Activated CD4-positive, alpha-beta T cell treated with anti-CD3 and anti-CD28 coated beads for 1 hour (primary cell): ENCODE measurements around the gene LAMB4.

Source experiments
- DNase-seq: peaks from one replicate; pipeline ENCODE4 v3.0.0-alpha.2; 2020

Gene LAMB4, protein sequence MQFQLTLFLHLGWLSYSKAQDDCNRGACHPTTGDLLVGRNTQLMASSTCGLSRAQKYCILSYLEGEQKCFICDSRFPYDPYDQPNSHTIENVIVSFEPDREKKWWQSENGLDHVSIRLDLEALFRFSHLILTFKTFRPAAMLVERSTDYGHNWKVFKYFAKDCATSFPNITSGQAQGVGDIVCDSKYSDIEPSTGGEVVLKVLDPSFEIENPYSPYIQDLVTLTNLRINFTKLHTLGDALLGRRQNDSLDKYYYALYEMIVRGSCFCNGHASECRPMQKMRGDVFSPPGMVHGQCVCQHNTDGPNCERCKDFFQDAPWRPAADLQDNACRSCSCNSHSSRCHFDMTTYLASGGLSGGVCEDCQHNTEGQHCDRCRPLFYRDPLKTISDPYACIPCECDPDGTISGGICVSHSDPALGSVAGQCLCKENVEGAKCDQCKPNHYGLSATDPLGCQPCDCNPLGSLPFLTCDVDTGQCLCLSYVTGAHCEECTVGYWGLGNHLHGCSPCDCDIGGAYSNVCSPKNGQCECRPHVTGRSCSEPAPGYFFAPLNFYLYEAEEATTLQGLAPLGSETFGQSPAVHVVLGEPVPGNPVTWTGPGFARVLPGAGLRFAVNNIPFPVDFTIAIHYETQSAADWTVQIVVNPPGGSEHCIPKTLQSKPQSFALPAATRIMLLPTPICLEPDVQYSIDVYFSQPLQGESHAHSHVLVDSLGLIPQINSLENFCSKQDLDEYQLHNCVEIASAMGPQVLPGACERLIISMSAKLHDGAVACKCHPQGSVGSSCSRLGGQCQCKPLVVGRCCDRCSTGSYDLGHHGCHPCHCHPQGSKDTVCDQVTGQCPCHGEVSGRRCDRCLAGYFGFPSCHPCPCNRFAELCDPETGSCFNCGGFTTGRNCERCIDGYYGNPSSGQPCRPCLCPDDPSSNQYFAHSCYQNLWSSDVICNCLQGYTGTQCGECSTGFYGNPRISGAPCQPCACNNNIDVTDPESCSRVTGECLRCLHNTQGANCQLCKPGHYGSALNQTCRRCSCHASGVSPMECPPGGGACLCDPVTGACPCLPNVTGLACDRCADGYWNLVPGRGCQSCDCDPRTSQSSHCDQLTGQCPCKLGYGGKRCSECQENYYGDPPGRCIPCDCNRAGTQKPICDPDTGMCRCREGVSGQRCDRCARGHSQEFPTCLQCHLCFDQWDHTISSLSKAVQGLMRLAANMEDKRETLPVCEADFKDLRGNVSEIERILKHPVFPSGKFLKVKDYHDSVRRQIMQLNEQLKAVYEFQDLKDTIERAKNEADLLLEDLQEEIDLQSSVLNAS (N-terminal part only)

DNA sequence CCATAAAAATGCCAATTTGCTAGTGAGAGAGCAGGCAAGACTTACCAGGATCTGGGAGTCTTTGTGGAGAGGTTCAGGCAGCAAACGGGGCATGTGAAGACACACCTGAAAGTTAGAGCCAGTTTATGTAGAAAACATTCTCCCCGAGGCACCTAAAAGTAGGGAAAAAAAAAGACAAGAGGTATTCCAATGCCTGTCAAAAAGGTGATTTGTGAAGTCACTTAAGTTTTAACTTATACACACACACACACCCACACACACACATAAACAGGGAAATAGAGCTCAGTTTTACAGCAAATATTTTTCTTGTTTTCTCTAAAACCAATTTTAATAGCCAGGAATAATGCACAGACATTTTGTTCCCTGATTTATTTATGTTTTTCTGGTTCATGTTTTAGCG, at the start of gene LAMB4:
Gene LAMB4, minus strand, starts transcription at position 101 of the 400 bp plus-strand sequence. CDS start 7,197 bp downstream, outside the sequence.
- DNase-seq: no peak

DNA sequence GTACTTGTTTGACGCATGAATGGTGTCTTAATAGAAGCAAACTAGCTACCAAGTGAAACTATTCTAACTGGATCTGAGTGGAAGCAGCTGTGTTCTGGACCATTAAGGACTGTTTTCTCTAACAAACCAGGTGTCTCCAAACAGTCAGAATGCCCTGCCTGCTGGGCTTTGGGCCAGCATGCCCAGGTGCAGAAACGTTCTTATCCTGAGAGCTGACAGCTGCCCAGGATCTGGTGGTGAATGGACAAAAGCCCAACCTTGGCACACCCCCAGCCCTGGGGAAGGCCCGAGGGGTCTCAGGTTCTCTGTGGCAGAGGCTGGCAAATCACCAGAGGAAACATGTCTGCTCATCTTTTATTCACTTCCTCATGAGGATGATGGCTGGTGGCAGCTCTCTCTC, 48.2 kb upstream of the LAMB4 start:
- no peak for DNase-seq

DNA sequence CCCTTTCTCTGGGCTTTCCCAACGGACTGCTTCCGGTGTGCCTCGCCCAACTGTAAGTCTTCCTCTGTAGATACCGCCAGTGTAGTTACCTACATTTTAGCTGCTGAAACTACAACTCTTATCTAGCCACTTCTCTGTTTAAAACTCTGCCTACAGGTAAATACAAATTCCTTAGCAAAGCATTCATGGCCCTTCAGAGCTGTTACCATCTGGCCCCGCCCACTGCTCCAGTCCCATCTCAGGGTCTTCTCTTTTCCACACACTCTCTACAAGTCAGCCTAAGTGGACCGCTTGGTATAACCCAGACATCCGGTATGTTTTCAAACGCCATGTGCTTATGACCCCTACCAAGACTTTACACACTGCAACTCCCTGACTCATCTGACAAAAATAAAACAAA, 41.0 kb upstream of the LAMB4 start:
- no peak for DNase-seq

DNA sequence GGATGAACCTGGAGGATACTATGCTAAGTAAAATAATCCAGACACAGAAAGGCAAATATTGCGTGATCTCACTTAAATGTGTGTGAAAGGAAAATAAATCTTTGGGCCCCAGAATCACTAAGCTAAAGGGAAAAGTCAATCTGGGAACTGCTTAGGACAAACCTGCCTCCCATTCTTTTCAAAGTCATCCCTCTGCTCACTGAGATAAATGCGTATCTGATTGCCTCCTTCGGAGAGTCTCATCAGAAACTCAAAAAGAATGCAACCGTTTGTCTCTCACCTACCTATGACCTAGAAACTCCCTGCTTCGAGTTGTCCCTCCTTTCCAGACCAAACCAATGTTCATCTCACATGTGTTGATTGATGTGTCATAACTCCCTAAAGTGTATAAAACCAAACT, 40.1 kb upstream of the LAMB4 start:
- no peak for DNase-seq

DNA sequence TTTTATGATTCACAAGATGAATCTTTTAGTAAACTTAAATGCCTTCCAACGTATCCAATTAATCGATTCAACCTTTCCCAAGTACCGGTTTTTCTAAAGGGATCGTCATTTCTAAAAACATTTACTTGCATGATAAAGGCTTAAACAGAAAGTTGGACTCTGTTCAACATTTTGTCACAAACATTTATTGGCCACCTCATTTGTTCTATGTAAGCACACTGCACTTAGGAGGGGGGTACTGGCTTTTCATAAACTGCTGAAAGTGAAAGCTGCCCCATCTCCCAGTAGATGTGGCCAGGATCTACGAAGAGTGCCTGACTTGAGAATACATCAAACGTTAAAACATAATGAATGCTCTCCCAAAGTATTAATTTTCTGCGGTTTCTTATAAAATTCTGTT, 37.3 kb upstream of the LAMB4 start:
- DNase-seq: no peak

DNA sequence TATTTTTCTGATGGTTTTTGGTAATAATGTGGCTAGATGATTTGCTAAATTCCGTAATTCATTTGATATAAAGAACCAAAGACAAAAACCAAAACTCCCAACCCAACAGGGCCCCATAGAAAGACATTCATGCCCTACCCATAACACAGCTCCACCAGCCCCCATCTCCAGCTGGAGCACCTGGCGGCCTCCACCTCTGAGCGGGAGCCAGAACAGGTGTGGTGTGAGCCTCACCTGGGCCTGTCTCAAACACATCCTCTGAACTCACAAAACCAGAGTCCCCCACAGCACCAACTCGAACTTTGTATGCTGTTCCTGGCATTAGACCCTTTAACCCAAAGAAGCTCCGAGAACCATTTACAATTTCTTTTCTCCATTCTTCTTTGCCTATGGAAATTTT, 36.5 kb upstream of the LAMB4 start:
- no peak for DNase-seq

DNA sequence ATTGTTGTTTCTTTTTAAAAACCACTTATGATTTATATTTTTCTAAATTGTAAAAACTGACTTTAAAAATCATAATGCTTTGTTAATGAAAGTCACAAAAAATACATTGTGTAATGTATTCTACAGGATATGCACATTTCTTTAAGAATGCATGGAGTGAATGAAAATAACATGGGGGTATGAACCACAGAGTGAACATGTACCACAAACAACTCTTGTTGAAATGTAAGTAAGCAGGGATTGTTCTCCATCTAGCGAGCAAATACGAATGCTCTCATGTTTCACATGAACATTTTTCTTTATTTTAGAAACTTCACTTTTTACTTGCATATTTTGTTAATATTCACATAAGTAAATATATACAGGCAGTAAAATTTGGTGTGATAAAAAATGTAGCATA, 35.6 kb upstream of the LAMB4 start:
- no peak for DNase-seq

DNA sequence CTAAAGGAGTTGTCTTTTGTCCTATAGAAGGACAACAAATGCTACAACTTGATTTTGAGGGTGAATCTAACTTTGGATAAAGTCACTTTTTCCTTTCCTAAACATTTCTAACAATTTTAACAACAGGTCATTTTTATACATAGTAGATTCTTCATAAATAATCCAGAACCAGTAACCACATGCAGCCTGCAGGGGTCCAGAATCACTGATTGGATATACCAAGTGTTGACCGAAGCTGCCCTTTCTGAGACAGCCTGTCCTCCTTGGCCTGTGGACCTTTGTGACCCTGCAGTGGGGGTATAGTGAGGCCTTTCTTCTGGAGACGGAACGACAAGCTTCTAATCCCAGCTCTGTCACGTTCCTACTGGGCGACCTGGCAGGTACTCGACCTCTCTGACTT, 34.8 kb upstream of the LAMB4 start:
- DNase-seq: no peak

DNA sequence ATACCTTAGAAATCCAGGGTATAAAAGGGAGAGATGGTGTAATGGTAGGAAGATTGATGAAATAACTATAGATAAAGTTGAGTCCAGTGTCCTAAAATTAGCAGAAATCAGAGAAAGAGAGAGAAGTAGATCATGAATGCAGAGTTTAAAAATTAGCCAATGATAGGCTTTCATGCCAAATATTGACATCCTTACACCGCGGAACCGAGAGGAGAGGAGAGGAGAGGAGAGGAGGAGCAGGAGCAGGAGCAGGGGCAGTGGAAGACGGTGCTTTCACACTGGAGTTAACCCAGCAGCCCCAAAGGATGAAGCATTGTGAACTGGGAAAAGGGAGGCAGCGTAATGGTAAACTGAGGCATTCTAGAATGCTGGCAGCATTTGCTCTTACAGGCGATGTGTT, 34.2 kb upstream of the LAMB4 start:
- DNase-seq: no peak

DNA sequence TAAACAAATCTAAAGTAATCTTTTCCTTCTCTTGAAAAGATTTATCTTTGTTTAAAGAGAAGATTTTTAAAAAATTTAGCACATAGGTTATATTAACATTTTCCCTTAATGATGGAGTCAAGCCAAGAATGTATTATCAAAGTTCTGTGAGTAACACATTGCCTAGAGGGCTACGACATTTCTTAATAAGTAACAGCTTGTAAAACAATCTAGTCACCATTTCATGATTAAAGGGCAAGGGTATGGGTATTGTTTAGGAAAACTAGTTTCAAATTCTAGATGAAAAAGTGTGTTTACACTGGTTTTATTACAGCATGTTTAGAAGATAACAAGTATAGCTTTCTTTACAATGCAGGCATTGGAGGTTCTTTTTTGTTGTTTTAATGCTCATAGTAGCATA, 28.6 kb upstream of the LAMB4 start:
- DNase-seq: no peak

DNA sequence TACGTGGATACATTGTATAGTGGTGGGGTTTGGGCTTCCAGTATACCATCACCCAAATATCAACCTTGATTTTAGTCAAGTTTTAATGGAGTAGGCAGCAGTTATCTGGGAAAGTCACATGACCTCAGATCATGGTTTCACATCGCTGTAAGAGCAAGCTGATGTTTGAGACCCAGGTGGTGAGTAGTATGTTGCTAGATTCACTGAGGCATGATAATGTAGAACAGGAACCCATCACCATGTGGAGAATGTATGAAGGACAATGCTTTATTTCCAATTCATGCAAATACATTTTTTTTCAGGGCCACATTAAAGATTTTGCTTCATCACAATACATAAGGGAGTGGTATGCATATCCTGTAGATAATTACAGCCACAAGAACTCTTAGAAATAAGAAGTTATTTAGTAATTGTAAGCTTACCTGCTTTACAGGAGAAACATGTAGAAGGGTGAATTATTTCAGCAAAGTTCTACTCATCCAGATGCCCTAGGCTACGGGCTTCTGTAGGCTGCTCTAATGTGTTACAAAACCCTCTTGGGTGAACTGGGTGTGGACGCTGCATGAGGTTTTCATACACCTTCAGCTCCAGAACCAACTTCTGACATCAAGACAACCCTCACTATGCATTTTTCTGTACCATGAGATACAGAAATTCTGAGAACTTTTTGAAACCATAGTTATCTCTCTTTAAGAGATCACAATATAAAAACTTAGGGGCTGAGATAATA, 27.6 kb upstream of the LAMB4 start:
- no peak for DNase-seq

DNA sequence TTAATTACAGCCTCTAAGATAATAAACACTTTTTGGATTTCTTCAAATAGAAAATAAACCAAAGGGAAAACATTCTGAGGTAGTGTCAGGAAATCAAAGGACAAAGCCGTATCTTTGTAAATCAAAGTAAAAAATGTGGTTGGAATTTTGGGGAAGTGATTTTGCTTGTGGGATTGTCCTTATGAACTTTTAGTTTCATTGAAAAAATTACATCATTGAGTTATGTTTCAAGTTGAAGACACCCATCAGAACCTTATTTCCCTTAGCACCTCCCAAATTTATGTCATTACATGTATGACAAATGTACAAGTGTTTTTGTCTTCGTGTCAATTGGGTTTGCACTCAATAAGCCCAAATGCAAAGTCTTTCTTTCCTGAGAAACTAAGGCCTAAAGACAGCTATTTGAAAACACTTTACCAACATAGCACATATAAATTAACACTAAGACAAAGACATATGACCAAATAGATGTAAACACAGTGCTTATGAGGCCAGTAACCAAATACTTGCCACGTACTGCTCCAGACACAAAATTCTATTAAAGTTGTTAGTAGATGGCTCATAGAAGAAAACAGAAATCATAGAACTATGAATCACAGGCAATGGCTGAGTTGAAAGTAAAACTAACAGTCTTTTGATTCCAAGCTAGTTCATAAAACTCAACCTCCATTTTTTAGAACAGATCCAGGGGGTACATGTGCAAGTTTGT, 26.9 kb upstream of the LAMB4 start:
- DNase-seq: no peak

DNA sequence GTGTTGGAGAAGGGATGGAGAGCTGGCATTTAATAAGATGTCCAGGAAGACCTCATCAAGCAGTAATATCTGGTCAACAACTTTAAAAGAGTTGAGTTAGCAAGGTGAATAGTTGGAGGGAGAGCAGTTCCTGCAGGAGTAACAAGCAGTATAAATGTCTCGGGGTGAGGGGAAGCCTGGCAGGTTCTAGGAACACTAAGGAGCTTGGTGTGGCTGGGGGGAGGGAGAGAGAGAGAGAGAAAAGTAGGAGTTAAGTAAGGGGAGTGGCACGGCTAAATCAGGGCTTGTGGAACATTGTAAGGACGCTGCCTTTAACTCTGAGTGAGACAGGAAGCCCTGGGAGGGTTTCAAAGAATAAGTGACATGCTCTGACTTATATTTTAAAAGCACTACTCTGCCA, 22.0 kb upstream of the LAMB4 start:
- DNase-seq: no peak

DNA sequence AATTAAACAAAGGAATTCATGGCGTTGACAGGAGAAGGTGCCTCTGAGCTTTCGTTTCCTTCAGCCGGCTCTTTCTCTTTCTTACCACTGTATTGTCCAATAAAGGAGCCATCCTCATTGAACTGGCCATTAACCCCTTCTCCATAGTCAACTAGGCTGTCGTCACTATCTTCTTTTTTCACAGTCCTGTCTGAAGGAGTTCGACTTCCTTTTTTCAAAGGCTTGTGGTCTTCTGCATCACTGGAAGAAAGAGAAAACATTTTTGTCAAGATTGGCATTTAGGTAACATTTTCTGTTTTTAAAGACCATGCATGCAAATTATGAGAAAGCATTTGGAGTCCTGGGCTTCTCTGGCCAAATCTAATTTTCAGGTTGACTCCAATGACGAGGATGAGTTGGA, 19.7 kb upstream of the LAMB4 start:
- DNase-seq: no peak

DNA sequence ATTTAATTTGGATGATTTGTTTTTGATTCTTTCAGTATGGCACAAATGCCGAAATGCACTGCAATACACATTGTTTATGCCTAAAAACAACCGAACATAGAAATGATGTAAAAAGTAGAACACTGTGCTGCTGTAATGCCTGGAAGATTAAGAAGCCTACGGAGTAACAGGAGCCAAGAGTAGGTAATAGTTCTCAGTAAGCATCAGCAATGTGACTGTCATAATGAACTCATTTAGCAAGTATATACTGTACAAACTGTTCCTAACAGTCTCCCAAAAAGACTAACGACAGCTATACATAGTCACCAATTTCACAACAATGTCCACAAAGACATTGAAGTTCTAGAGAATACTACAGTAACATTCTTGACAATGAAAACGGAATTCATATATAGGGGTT, 19.0 kb upstream of the LAMB4 start:
- no peak for DNase-seq

DNA sequence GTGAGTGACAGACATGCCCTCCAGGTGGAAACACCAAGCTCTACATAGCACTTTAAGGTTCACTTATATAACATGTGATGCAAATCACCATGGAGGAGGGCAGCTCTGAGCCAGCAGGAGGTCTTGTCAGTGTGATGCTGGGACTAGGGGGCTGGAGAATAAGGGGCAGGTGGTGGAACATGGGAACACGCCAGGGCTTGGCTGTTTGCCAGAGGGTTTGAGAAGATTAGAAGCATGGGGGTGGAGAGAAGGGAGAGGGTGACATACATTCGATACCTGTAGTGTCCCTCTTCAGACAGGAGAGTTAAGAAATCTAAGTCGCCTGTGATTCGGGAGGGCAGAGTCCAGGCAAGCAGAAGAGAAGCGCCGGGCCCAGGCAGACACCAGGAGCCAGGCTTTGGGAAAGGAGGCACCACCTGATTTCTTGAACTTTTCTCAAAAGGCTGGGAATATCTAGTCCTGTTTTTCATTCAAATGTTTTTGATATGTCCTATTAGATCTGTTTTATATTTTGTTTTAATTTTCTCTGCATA, 16.9 kb upstream of the LAMB4 start:
- no peak for DNase-seq

DNA sequence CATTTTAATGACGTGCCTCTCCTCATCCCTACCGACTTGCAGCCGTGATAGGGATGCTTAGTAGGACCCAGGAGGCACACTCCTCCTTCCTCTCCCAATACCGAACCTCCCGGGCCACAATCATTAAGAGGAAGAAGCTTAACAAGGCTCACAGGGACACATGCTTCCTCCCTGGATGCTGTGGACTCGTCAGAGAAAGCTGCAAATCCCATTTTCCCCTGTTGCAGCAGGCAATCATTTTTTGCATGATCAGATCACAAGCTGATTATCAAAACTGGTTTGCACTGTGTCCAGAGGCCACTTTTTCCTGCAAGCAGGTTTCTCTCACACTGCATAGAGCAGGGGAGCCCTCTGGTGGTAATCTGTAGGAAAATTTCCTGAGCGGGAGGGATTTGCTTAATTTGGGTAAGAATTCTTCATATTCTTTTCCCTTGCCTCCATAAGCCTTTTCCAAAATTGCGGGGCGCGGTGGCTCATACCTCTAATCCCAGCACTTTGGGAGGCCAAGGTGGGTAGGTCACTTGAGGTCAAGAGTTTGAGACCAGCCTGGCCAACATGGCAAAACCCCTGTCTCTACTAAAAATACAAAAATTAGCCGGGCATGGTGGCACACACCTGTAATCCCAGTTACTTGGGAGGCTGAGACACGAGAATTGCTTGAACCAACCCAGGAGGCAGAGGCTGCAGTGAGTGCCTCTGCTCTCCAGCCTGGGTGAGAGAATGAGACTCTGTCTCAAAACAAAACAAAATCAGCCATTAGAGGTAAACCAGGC, 16.1 kb upstream of the LAMB4 start:
- DNase-seq: no peak

DNA sequence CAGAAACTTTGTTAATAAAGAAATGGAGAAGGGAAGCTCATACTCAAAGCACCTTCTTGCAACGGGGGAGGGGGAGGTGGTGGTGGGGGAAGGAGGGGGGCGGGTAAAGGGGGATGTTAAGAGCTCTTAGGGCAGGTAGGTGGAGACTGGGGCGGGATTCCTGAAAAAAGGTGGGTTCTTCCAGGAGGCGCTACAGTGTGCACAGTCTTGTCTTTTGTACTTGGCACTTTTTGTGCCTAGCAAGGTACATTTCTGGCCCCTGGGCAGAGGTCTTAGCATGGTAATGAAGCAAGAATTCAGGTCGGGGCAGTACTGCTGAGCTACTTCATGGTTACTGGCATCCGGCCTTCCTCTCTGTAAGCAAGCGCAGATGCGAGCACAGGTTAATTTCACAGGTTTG, 15.2 kb upstream of the LAMB4 start:
- DNase-seq: no peak

DNA sequence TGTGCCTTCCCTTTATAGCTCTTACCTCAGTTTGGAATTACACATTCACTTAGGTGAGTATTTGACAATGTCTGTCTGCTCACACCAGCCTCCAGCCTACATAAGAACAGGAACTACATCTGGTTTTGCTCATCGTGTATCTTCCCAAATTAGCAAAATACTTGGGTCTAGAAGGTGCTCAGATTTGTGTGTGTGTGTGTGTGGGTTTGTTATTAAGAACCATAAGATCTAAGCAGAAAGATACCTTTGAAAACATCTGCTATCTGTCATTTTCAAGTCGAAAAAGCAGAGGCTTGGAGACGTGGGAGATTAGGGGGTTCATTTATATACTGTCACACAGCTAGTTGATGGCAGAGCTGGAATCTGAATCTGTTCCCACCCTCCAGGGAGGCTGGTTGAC, 14.8 kb upstream of the LAMB4 start:
- DNase-seq: no peak

DNA sequence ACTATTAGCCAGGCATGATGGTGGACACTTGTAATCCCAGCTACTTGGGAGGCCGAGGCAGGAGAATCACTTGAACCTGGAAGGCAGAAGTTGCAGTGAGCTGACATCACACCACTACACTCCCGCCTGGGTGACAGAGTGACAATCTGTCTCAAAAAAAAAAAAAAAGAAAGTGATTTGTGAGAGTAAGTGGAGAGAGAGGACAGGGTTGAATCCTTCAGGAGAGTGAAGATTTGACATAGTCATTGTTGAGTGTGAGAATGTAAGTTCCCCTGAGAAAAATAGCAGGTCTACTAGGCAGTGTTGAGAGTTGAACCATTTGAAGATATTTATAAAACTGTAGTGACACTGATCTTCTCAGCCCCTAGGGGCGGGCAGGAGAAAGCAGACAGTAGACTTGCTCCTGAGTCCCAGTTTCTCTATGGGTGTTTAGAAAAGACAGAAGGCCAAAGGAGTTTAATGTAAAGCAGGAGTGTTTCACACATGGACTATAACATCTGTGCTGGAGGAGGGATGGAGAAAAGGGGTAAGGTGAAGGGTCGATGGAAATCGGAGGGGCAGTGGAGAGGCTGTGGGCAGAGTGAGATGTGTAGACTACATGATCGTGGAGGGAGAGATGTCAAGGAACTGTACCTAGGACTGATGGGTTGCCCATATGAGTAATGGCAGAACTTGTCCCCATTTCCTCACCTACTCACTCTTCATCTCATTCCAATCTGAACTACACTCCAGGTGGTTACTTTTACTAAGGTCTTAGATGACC, 13.7 kb upstream of the LAMB4 start:
- DNase-seq: no peak
